Measurements from ENCODE around the gene TASOR.
"Not testable (repeated sequence)": the region's sequence is repeated elsewhere in the genome, so short reads cannot be mapped to it uniquely, and the experiment has no call there.

TASOR gene

GRCh38 chr3:56711344-56711743 is 28.3 kb upstream of the TASOR start:
- H3K4me3 ChIP-seq (ENCODE audit: low read depth, low read length): no peak overlapping the region
- no peak for DNase-seq (ENCODE audit: low read depth)
- TF ChIP-seq CTCF (IDR thresholded peaks at IDR 0.05; ENCODE audit: low read depth, low read length, missing control alignments): no peak

GRCh38 chr3:56707412-56707811 is 24.3 kb upstream of the TASOR start:
- not testable (repeated sequence) for DNase-seq (ENCODE audit: low read depth)

GRCh38 chr3:56706629-56707028 is 23.6 kb upstream of the TASOR start:
- no peak overlapping the region for H3K4me3 ChIP-seq (ENCODE audit: low read depth, low read length)
- no peak for DNase-seq (ENCODE audit: low read depth)
- no peak for TF ChIP-seq CTCF (IDR thresholded peaks at IDR 0.05; ENCODE audit: low read depth, low read length, missing control alignments)

More at GRCh38 chr3:56707412-56707811, 24.3 kb upstream of the TASOR start:
- H3K4me3 ChIP-seq (ENCODE audit: low read depth, low read length): not testable (repeated sequence)

GRCh38 chr3:56704706-56705105 is 21.6 kb upstream of the TASOR start:
- TF ChIP-seq CTCF (IDR thresholded peaks at IDR 0.05; ENCODE audit: low read depth, low read length, missing control alignments): no peak
- no peak overlapping the region for H3K4me3 ChIP-seq (ENCODE audit: low read depth, low read length)
- DNase-seq (ENCODE audit: low read depth): no peak

- peak; percentile 62 for TF ChIP-seq CTCF (IDR thresholded peaks at IDR 0.05; ENCODE audit: low read depth, low read length, missing control alignments)
- no peak overlapping the region for H3K4me3 ChIP-seq (ENCODE audit: low read depth, low read length)
- peak; percentile 35 for DNase-seq (ENCODE audit: low read depth)
Observed at GRCh38 chr3:56702490-56703315, 19.6 kb upstream of the TASOR start.

GRCh38 chr3:56700151-56700550 is 17.1 kb upstream of the TASOR start:
- DNase-seq (ENCODE audit: low read depth): no peak
- no peak for TF ChIP-seq CTCF (IDR thresholded peaks at IDR 0.05; ENCODE audit: low read depth, low read length, missing control alignments)
- no peak overlapping the region for H3K4me3 ChIP-seq (ENCODE audit: low read depth, low read length)

- TF ChIP-seq CTCF (IDR thresholded peaks at IDR 0.05; ENCODE audit: low read depth, low read length, missing control alignments): no peak
- DNase-seq (ENCODE audit: low read depth): no peak
- no peak overlapping the region for H3K4me3 ChIP-seq (ENCODE audit: low read depth, low read length)
Observed at GRCh38 chr3:56694867-56695683, 12.0 kb upstream of the TASOR start.
